H1 (cell line): ENCODE results near the gene FAM13C. TPM values are rescaled to one million over a fixed set of nuclear protein-coding genes. Genes with fewer than 3 reads are reported as not detected.

Experiments used
- CTCF ChIA-PET: fragments of 300-600 bp; sonication (Branson Sonifier 250); formaldehyde crosslinking; loops from one replicate; lab custom pipeline; 2021; ENCODE audit not compliant: partially characterized antibody; lab: Charles Lee
- POLR2A ChIA-PET: fragments of 300-600 bp; sonication (Branson Sonifier 250); formaldehyde crosslinking; loops from one replicate; lab custom pipeline; 2021; ENCODE audit warnings: inconsistent platforms; ENCODE audit not compliant: partially characterized antibody; lab: Charles Lee
- DNase-seq, 2 experiments: peaks; one replicate each; pipeline versions ENCODE4 v3.0.0 to v3.0.0-alpha.2; 2010 to 2022; ENCODE audit warnings: low spot score in 2 of 2, low read depth in 1 of 2, mixed read lengths in 1 of 2
- FAIRE-seq: peaks from 2 replicates; lab custom pipeline; 2011; peaks lifted over from hg19 to GRCh38; lab: Jason Lieb, UNC
- H2AFZ ChIP-seq: 2 replicates; pipeline ENCODE4 v1.8.1; 2012; ENCODE audit warnings: low read length, inconsistent platforms
- H2AK5ac ChIP-seq: 2 replicates; pipeline ENCODE4 v1.6.1; 2013; ENCODE audit warnings: low read depth, low read length
- H2BK120ac ChIP-seq: replicated peaks from 2 replicates; pipeline ENCODE3; 2013; ENCODE audit warnings: low read depth, low read length, inconsistent platforms
- H2BK12ac ChIP-seq: 2 replicates; pipeline ENCODE4 v1.6.1; 2013; ENCODE audit warnings: low read depth, low read length
- H2BK15ac ChIP-seq: 2 replicates; pipeline ENCODE4 v1.6.1; 2013; ENCODE audit warnings: low read length
- H2BK20ac ChIP-seq: 2 replicates; pipeline ENCODE4 v1.6.1; 2013; ENCODE audit warnings: low read length
- H2BK5ac ChIP-seq: 2 replicates; pipeline ENCODE4 v1.6.1; 2013; ENCODE audit warnings: low read depth, low read length
- H3K14ac ChIP-seq: 2 replicates; pipeline ENCODE4 v1.6.1; 2013; ENCODE audit warnings: inconsistent platforms; ENCODE audit not compliant: insufficient read length
- H3K18ac ChIP-seq: 2 replicates; pipeline ENCODE4 v1.6.1; 2013; ENCODE audit warnings: low read length; ENCODE audit errors: extremely low read depth
- H3K23ac ChIP-seq: 2 replicates; pipeline ENCODE4 v1.6.1; 2013; ENCODE audit warnings: inconsistent platforms; ENCODE audit not compliant: insufficient read length
- H3K23me2 ChIP-seq: 2 replicates; pipeline ENCODE4 v1.6.1; 2013; ENCODE audit warnings: low read depth, low read length
- H3K27ac ChIP-seq: 2 replicates; pipeline ENCODE4 v1.6.1; 2011; ENCODE audit warnings: low read depth, low read length, inconsistent platforms
- H3K27me3 ChIP-seq, 4 experiments: replicated peaks in 1 of 4; 1 replicate in 1 of 4; 2 replicates in 3 of 4; pipeline versions ENCODE4 v1.6.1 to v1.8.1; 2011 to 2013; ENCODE audit warnings: low read length in 3 of 4, mild to moderate bottlenecking in 3 of 4, inconsistent platforms in 2 of 4, mixed read lengths in 2 of 4, moderate library complexity in 1 of 4; ENCODE audit not compliant: control insufficient read depth in 3 of 4, insufficient read depth in 3 of 4; ENCODE audit errors: extremely low read depth in 1 of 4
- H3K36me3 ChIP-seq, 4 experiments: 2 replicates each; pipeline versions ENCODE4 v1.6.1 to v1.8.1; 2011 to 2013; ENCODE audit warnings: mild to moderate bottlenecking in 4 of 4, low read length in 3 of 4, moderate library complexity in 2 of 4, control low read depth in 1 of 4, inconsistent platforms in 1 of 4; ENCODE audit not compliant: insufficient read depth in 4 of 4, control insufficient read depth in 2 of 4
- H3K4ac ChIP-seq: replicated peaks from 2 replicates; pipeline ENCODE3; 2013; ENCODE audit warnings: low read length, low read depth, mixed read lengths, inconsistent platforms; ENCODE audit not compliant: insufficient read length
- H3K4me1 ChIP-seq, 4 experiments: replicated peaks in 1 of 4; 1 replicate in 1 of 4; 2 replicates in 3 of 4; pipeline versions ENCODE4 v1.6.1 to v1.8.1; 2011 to 2013; ENCODE audit warnings: low read length in 3 of 4, inconsistent platforms in 2 of 4, mixed read lengths in 1 of 4; ENCODE audit not compliant: insufficient read depth in 4 of 4, control insufficient read depth in 3 of 4
- H3K4me2 ChIP-seq, 2 experiments: 2 replicates each; pipeline versions ENCODE4 v1.6.1 to v1.8.1; 2011 to 2013; ENCODE audit warnings: low read depth in 2 of 2, low read length in 2 of 2, control low read depth in 1 of 2, inconsistent platforms in 1 of 2, mild to moderate bottlenecking in 1 of 2; ENCODE audit not compliant: insufficient read depth in 1 of 2
- H3K4me3 ChIP-seq, 4 experiments: fragments of 200-600, 300-600 bp in 1 of 4; sonication (generic), shearing (Covaris generic), sonication (Bioruptor Twin) in 1 of 4; 2 replicates each; pipeline versions ENCODE4 v1.5.1 to v1.8.1; 2011 to 2016; ENCODE audit warnings: low read length in 4 of 4, low read depth in 3 of 4, control low read depth in 2 of 4, inconsistent platforms in 2 of 4, mild to moderate bottlenecking in 2 of 4, mixed read lengths in 1 of 4, moderate library complexity in 1 of 4; ENCODE audit not compliant: insufficient read depth in 2 of 4; ENCODE audit errors: extremely low read depth in 1 of 4
- H3K56ac ChIP-seq: replicated peaks from 2 replicates; pipeline ENCODE3; 2013; ENCODE audit warnings: low read depth, mild to moderate bottlenecking, mixed read lengths, low read length, inconsistent platforms; ENCODE audit not compliant: insufficient read length
- H3K79me1 ChIP-seq: 2 replicates; pipeline ENCODE4 v1.6.1; 2013; ENCODE audit warnings: low read depth, low read length, control low read depth
- H3K79me2 ChIP-seq, 2 experiments: 2 replicates each; pipeline versions ENCODE4 v1.6.1 to v1.8.1; 2012 to 2013; ENCODE audit warnings: low read length in 2 of 2, mild to moderate bottlenecking in 2 of 2, inconsistent platforms in 1 of 2; ENCODE audit not compliant: insufficient read depth in 2 of 2, control insufficient read depth in 1 of 2
- H3K9ac ChIP-seq, 4 experiments: replicated peaks in 1 of 4; 1 replicate in 1 of 4; 2 replicates in 3 of 4; pipeline versions ENCODE4 v1.6.1 to v1.8.1; 2011 to 2013; ENCODE audit warnings: low read depth in 3 of 4, low read length in 3 of 4, control low read depth in 2 of 4, mild to moderate bottlenecking in 2 of 4, moderate library complexity in 2 of 4, inconsistent platforms in 1 of 4; ENCODE audit errors: extremely low read depth in 1 of 4
- H3K9me3 ChIP-seq, 2 experiments: 2 replicates each; pipeline versions ENCODE4 v1.6.1 to v1.8.1; 2012 to 2013; ENCODE audit warnings: mild to moderate bottlenecking in 2 of 2, moderate library complexity in 2 of 2, control low read depth in 1 of 2, inconsistent platforms in 1 of 2, low read depth in 1 of 2, low read length in 1 of 2, mixed read lengths in 1 of 2; ENCODE audit not compliant: insufficient read depth in 2 of 2
- H4K20me1 ChIP-seq, 2 experiments: replicated peaks in 1 of 2; 2 replicates each; pipeline versions ENCODE3 to v1.8.1; 2011 to 2013; ENCODE audit warnings: inconsistent platforms in 2 of 2, low read length in 2 of 2, mild to moderate bottlenecking in 1 of 2; ENCODE audit not compliant: insufficient read depth in 2 of 2, control insufficient read depth in 1 of 2
- H4K5ac ChIP-seq: 2 replicates; pipeline ENCODE4 v1.6.1; 2013; ENCODE audit warnings: low read length, low read depth, mixed read lengths, inconsistent platforms; ENCODE audit not compliant: insufficient read length
- H4K8ac ChIP-seq: 2 replicates; pipeline ENCODE4 v1.8.0; 2013; ENCODE audit warnings: mild to moderate bottlenecking, moderate library complexity, low read length, inconsistent platforms; ENCODE audit not compliant: insufficient read depth; ENCODE audit errors: extremely low read depth
- H4K91ac ChIP-seq: replicated peaks from 2 replicates; pipeline ENCODE3; 2013; ENCODE audit warnings: low read length, mixed read lengths, inconsistent platforms; ENCODE audit not compliant: insufficient read length
- CBX8 ChIP-seq: fragments of 300-800, 300-1000 bp; sonication (generic); IDR thresholded peaks from 2 replicates; pipeline ENCODE4 v1.7.1; 2016; ENCODE audit warnings: low read depth, low read length, borderline replicate concordance
- CREB1 ChIP-seq: IDR thresholded peaks from 2 replicates; pipeline ENCODE4 v1.6.1; 2012; ENCODE audit warnings: inconsistent platforms
- NANOG ChIP-seq: IDR thresholded peaks from 2 replicates; pipeline ENCODE4 v1.6.1; 2011; ENCODE audit warnings: low read length, low read depth, mild to moderate bottlenecking, inconsistent platforms; ENCODE audit not compliant: insufficient read depth, poor library complexity, severe bottlenecking
- POLR2AphosphoS5 ChIP-seq: IDR thresholded peaks from 2 replicates; pipeline ENCODE4 v1.6.1; 2011; ENCODE audit warnings: low read depth, low read length
- TAF7 ChIP-seq: optimal IDR thresholded peaks from 2 replicates; pipeline ENCODE3; 2011; ENCODE audit warnings: low read depth, mild to moderate bottlenecking, inconsistent platforms, low read length, moderate library complexity, borderline replicate concordance
- polyA plus RNA-seq, 7 experiments: library from polyadenylated mRNA; depleted of rRNA in 3 of 7; stranded (reverse) in 5 of 7; unstranded in 2 of 7; fragments of >200 nt in 5 of 7; fragments of 200-250 nt in 2 of 7; gene quantifications; 1 replicate in 5 of 7; 2 replicates in 1 of 7; 4 replicates in 1 of 7; pipeline versions ENCODE4 v1.2.1 to v1.2.3, GENCODE V29; 2011 to 2013; ENCODE audit warnings: missing spikeins in 2 of 7, mixed read lengths in 2 of 7
- total RNA-seq: library from RNA; stranded (reverse); fragmentation: NEBNext Ultra II Directional; extraction: Animal tissue kit (Norgen Biotek cat#: 25700); gene quantifications from 2 replicates; pipeline ENCODE4 v1.2.1, GENCODE V29; 2021
- TF ChIP-seq, protein P1 (sequence below), 3 experiments: IDR thresholded peaks; 1 replicate in 2 of 3; 2 replicates in 1 of 3; pipeline versions ENCODE4 v1.5.1 to v1.6.1; 2011; ENCODE audit warnings: low read length in 3 of 3, mild to moderate bottlenecking in 3 of 3, inconsistent platforms in 2 of 3, low read depth in 1 of 3, moderate library complexity in 1 of 3; ENCODE audit not compliant: insufficient read depth in 1 of 3; ENCODE audit errors: control extremely low read depth in 1 of 3

FAM13C gene
- total and polyA plus RNA-seq, 2 of the 8 experiments (the other 6 are each of a cell fraction or from before 2014, with no cell fraction given), result 0.56 to 0.62 TPM

DNA sequence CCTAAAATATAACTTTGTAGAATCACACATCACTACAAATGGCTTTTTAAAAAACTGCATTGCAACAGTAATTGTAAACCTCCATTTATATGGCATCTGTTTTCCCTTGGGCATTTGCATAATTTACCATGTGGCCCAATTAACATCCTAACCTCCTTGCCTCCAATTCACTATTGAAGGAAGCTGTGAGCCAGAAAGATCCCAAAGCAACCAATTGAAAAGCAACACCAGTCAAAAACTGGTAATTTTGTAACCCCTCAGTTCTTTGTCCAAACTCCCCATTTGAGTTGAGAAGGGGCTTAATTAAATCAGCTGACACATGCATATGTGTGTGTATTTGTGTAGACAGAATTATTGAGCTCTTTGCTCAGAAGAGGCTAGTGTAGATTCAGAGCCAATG lies 90.3 kb downstream of the FAM13C start:
- H3K56ac ChIP-seq, result no peak overlapping the region
- no peak for DNase-seq
- no peak overlapping the region for H3K18ac ChIP-seq
- H4K8ac ChIP-seq, result no peak overlapping the region
- H3K4me2 ChIP-seq, result no peak overlapping the region
- no peak overlapping the region for H4K5ac ChIP-seq
- H3K9me3 ChIP-seq, result no peaks in the 10 kb centered on the region
- H4K20me1 ChIP-seq, result no peaks in the 10 kb centered on the region
- no peak overlapping the region for H3K4ac ChIP-seq
- H2BK120ac ChIP-seq, result no peak overlapping the region
- H2BK15ac ChIP-seq, result no peak overlapping the region
- H2BK12ac ChIP-seq, result no peak overlapping the region
- H3K27me3 ChIP-seq, result no peaks in the 10 kb centered on the region
- H2AK5ac ChIP-seq, result no peak overlapping the region
- H2BK20ac ChIP-seq, result no peak overlapping the region
- ChIA-PET CTCF (no interaction called here), POLR2A (no interaction called here)
- no peak overlapping the region for H3K23ac ChIP-seq
- no peaks in the 10 kb centered on the region for H3K79me2 ChIP-seq
- H3K14ac ChIP-seq, result no peak overlapping the region
- H3K36me3 ChIP-seq, result no peaks in the 10 kb centered on the region
- no peak overlapping the region for H4K91ac ChIP-seq
- no peak for FAIRE-seq
- H3K4me3 ChIP-seq, result no peak overlapping the region
- no peaks in the 10 kb centered on the region for H3K79me1 ChIP-seq
- H3K9ac ChIP-seq, result no peak overlapping the region
- H3K23me2 ChIP-seq, result no peaks in the 10 kb centered on the region
- H3K27ac ChIP-seq, result no peak overlapping the region
- no peaks in the 10 kb centered on the region for H3K4me1 ChIP-seq
- H2BK5ac ChIP-seq, result no peak overlapping the region
- H2AFZ ChIP-seq, result no peak overlapping the region
- TF ChIP-seq, protein P1, sequence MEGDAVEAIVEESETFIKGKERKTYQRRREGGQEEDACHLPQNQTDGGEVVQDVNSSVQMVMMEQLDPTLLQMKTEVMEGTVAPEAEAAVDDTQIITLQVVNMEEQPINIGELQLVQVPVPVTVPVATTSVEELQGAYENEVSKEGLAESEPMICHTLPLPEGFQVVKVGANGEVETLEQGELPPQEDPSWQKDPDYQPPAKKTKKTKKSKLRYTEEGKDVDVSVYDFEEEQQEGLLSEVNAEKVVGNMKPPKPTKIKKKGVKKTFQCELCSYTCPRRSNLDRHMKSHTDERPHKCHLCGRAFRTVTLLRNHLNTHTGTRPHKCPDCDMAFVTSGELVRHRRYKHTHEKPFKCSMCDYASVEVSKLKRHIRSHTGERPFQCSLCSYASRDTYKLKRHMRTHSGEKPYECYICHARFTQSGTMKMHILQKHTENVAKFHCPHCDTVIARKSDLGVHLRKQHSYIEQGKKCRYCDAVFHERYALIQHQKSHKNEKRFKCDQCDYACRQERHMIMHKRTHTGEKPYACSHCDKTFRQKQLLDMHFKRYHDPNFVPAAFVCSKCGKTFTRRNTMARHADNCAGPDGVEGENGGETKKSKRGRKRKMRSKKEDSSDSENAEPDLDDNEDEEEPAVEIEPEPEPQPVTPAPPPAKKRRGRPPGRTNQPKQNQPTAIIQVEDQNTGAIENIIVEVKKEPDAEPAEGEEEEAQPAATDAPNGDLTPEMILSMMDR (IDR thresholded peaks at IDR 0.05; ENCODE audit: control extremely low read depth in 1 of 3, insufficient read depth in 1 of 3, low read depth in 1 of 3, low read length in 3 of 3), result no peak
- TF ChIP-seq NANOG, result no peak
- TF ChIP-seq CREB1, result no peak
- no peak for TF ChIP-seq TAF7
- TF ChIP-seq CBX8, result no peak
- no peak for TF ChIP-seq POLR2AphosphoS5
- TF ChIP-seq, all 59 proteins: peak for 0
